ENCODE data around the gene ARHGAP28. TPM values are rescaled to one million over a fixed set of nuclear protein-coding genes. Genes with fewer than 3 reads are reported as not detected.

The ARHGAP28 gene
- polyA plus RNA-seq, 1 of the 3 experiments (the other 2 are of a cell fraction), result 0.99 TPM

DNA sequence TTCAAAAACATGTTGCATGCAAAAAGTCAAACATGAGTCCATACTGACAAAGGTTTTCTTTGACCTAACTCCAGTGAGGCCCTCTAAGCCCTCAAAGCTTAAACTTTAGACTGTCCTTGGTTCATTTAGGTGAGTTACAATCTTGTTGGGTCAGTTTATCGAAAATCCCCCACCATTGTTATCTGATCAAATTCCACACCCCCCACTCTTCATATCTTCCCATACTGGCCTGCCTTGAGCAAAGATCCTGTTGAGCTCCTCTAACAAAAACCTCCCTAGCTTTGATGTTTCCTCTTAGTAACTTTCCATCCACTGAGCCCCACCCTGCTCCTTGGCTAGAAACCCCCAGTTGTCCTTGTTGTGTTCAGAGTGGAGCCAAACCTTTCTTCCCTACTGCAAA lies 193.7 kb downstream of the ARHGAP28 start:
- H3K9me2 ChIP-seq, result no peaks in the 10 kb centered on the region
- H3F3A ChIP-seq (replicated peaks; ENCODE audit: insufficient read depth), result no peaks in the 10 kb centered on the region
- no peaks in the 10 kb centered on the region for H3K9me3 ChIP-seq
- no peaks in the 10 kb centered on the region for H4K20me1 ChIP-seq (ENCODE audit: insufficient read depth)
- H3K4me3 ChIP-seq (ENCODE audit: low read depth in 2 of 2, low read length in 1 of 2), result no peak overlapping the region
- H2AFZ ChIP-seq (ENCODE audit: low read depth), result no peak overlapping the region
- H3K9ac ChIP-seq, result no peak overlapping the region
- POLR2A ChIA-PET, result no interaction called here
- no peaks in the 10 kb centered on the region for H3K27me3 ChIP-seq (ENCODE audit: insufficient read depth)
- DNase-seq, result no peak
- no peak for TF ChIP-seq FOSL2 (IDR thresholded peaks at IDR 0.05; ENCODE audit: borderline replicate concordance, low read depth)
- TF ChIP-seq, protein P1, sequence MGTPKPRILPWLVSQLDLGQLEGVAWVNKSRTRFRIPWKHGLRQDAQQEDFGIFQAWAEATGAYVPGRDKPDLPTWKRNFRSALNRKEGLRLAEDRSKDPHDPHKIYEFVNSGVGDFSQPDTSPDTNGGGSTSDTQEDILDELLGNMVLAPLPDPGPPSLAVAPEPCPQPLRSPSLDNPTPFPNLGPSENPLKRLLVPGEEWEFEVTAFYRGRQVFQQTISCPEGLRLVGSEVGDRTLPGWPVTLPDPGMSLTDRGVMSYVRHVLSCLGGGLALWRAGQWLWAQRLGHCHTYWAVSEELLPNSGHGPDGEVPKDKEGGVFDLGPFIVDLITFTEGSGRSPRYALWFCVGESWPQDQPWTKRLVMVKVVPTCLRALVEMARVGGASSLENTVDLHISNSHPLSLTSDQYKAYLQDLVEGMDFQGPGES (IDR thresholded peaks at IDR 0.05; ENCODE audit: low read depth, low read length), result no peak
- no peak for TF ChIP-seq EP300 (IDR thresholded peaks at IDR 0.05; ENCODE audit: borderline replicate concordance in 1 of 2, low read depth in 1 of 2, low read length in 1 of 2)
- no peak for TF ChIP-seq GABPA (IDR thresholded peaks at IDR 0.05; ENCODE audit: low read depth)
- TF ChIP-seq RAD21 (IDR thresholded peaks at IDR 0.05; ENCODE audit: low read length), result no peak
- TF ChIP-seq, protein P2, sequence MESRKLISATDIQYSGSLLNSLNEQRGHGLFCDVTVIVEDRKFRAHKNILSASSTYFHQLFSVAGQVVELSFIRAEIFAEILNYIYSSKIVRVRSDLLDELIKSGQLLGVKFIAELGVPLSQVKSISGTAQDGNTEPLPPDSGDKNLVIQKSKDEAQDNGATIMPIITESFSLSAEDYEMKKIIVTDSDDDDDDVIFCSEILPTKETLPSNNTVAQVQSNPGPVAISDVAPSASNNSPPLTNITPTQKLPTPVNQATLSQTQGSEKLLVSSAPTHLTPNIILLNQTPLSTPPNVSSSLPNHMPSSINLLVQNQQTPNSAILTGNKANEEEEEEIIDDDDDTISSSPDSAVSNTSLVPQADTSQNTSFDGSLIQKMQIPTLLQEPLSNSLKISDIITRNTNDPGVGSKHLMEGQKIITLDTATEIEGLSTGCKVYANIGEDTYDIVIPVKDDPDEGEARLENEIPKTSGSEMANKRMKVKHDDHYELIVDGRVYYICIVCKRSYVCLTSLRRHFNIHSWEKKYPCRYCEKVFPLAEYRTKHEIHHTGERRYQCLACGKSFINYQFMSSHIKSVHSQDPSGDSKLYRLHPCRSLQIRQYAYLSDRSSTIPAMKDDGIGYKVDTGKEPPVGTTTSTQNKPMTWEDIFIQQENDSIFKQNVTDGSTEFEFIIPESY (IDR thresholded peaks at IDR 0.05; ENCODE audit: borderline replicate concordance, low read depth), result no peak
- TF ChIP-seq, protein P3, sequence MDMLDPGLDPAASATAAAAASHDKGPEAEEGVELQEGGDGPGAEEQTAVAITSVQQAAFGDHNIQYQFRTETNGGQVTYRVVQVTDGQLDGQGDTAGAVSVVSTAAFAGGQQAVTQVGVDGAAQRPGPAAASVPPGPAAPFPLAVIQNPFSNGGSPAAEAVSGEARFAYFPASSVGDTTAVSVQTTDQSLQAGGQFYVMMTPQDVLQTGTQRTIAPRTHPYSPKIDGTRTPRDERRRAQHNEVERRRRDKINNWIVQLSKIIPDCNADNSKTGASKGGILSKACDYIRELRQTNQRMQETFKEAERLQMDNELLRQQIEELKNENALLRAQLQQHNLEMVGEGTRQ (IDR thresholded peaks at IDR 0.05; ENCODE audit: borderline replicate concordance, low read depth, low read length), result no peak
- no peak for TF ChIP-seq MAX (IDR thresholded peaks at IDR 0.05; ENCODE audit: low read depth)
- TF ChIP-seq RCOR1 (IDR thresholded peaks at IDR 0.05; ENCODE audit: low read length), result no peak
- no peak for TF ChIP-seq NRF1 (IDR thresholded peaks at IDR 0.05; ENCODE audit: low read depth, low read length)
- no peak for TF ChIP-seq EZH2phosphoT487 (IDR thresholded peaks at IDR 0.05; ENCODE audit: borderline replicate concordance, low read depth)
- no peak for TF ChIP-seq TAF1 (IDR thresholded peaks at IDR 0.05; ENCODE audit: borderline replicate concordance, low read depth, low read length)
- no peak for TF ChIP-seq FOXJ3 (CRISPR knock-in tag; IDR thresholded peaks at IDR 0.05)
- no peak for TF ChIP-seq YY1 (IDR thresholded peaks at IDR 0.05; ENCODE audit: low read depth)
- TF ChIP-seq FOXM1 (IDR thresholded peaks at IDR 0.05; ENCODE audit: low read depth), result no peak
- TF ChIP-seq CHD2 (IDR thresholded peaks at IDR 0.05; ENCODE audit: low read length, partially characterized antibody), result no peak
- TF ChIP-seq RXRA (IDR thresholded peaks at IDR 0.05; ENCODE audit: borderline replicate concordance, low read depth), result no peak
- CTCF ChIA-PET, result interaction anchor here (1.1 kb wide), 1 partner anchor 254 kb away, joined by 4 read pairs; no protein-coding TSS in a partner anchor
- WGBS (ENCODE audit: low lambda C conversion rate), result 27% methylated on average over 1 of the region's 1 CpG
- no peak overlapping the region for H3K4me2 ChIP-seq
- H3K79me2 ChIP-seq (ENCODE audit: insufficient read depth), result no peaks in the 10 kb centered on the region
- peaks cover 0 to 9% of the 10 kb centered on the region in 2 experiments; a peak in 1 of 4 replicates for H3K4me1 ChIP-seq (ENCODE audit: control insufficient read depth in 1 of 2, insufficient read depth in 2 of 2, low read depth in 1 of 2, low read length in 1 of 2)
- H3K27ac ChIP-seq (ENCODE audit: low read depth in 2 of 2, low read length in 1 of 2), result no peak overlapping the region
- H3K36me3 ChIP-seq (replicated peaks in 1 of 2; ENCODE audit: control insufficient read depth in 1 of 2, insufficient read depth in 2 of 2, low read length in 1 of 2), result no peaks in the 10 kb centered on the region
